CD14-positive monocyte (primary cell): Measurements from ENCODE around the gene GRK4. TPM values are rescaled to one million over a fixed set of nuclear protein-coding genes. Genes with fewer than 3 reads are reported as not detected.

ENCODE experiments used
- DNase-seq, 3 donors: peaks; one replicate each; pipeline ENCODE4 v3.0.0-alpha.2; 2011 to 2022
- H2AFZ ChIP-seq: 2 replicates; pipeline ENCODE4 v1.6.0; 2012; ENCODE audit warnings: mild to moderate bottlenecking, low read depth, low read length, inconsistent platforms; ENCODE audit not compliant: insufficient read depth, poor library complexity, severe bottlenecking
- H3K27ac ChIP-seq, 2 donors: 1 replicate in 1 of 2; 2 replicates in 1 of 2; pipeline ENCODE4 v1.5.1; 2012 to 2013; ENCODE audit warnings: low read length in 2 of 2, control low read depth in 1 of 2, inconsistent platforms in 1 of 2, low read depth in 1 of 2, mild to moderate bottlenecking in 1 of 2
- H3K27me3 ChIP-seq, 2 donors: one replicate each; pipeline versions ENCODE4 v1.6.0 to v1.6.1; 2011 to 2013; ENCODE audit warnings: low read length in 2 of 2; ENCODE audit not compliant: control insufficient read depth in 2 of 2, insufficient read depth in 2 of 2
- H3K36me3 ChIP-seq, 2 donors: replicated peaks in 1 of 2; 1 replicate in 1 of 2; 2 replicates in 1 of 2; pipeline versions ENCODE4 v1.5.1 to v1.6.1; 2012 to 2013; ENCODE audit warnings: low read length in 2 of 2, control low read depth in 1 of 2, inconsistent platforms in 1 of 2, mild to moderate bottlenecking in 1 of 2; ENCODE audit not compliant: insufficient read depth in 2 of 2, control insufficient read depth in 1 of 2
- H3K4me1 ChIP-seq, 2 donors: 1 replicate in 1 of 2; 2 replicates in 1 of 2; pipeline versions ENCODE4 v1.5.1 to v1.6.1; 2012 to 2013; ENCODE audit warnings: low read length in 2 of 2, control low read depth in 1 of 2, inconsistent platforms in 1 of 2, mild to moderate bottlenecking in 1 of 2, moderate library complexity in 1 of 2; ENCODE audit not compliant: insufficient read depth in 2 of 2, control insufficient read depth in 1 of 2
- H3K4me2 ChIP-seq: replicated peaks from 2 replicates; pipeline ENCODE3; 2012; ENCODE audit warnings: low read length, moderate library complexity, mild to moderate bottlenecking; ENCODE audit not compliant: poor library complexity, severe bottlenecking; ENCODE audit errors: extremely low read depth
- H3K4me3 ChIP-seq, 3 experiments: fragments of 200-600 bp in 1 of 3; sonication (generic) in 1 of 3; replicated peaks in 1 of 3; 1 replicate in 2 of 3; 2 replicates in 1 of 3; pipeline ENCODE4 v1.5.1; 2011 to 2013; ENCODE audit warnings: low read length in 3 of 3, mild to moderate bottlenecking in 3 of 3, control low read depth in 2 of 3, low read depth in 2 of 3, inconsistent platforms in 1 of 3, moderate library complexity in 1 of 3
- H3K79me2 ChIP-seq: 2 replicates; pipeline ENCODE4 v1.6.0; 2012; ENCODE audit warnings: mild to moderate bottlenecking, control low read depth, inconsistent platforms, low read length, moderate library complexity; ENCODE audit not compliant: insufficient read depth
- H3K9ac ChIP-seq: 2 replicates; pipeline ENCODE4 v1.6.0; 2017; ENCODE audit warnings: low read length, mild to moderate bottlenecking; ENCODE audit not compliant: insufficient read depth, poor library complexity, severe bottlenecking
- H3K9me3 ChIP-seq, 2 donors: replicated peaks in 1 of 2; 1 replicate in 1 of 2; 2 replicates in 1 of 2; pipeline versions ENCODE4 v1.5.1 to v1.6.1; 2012 to 2013; ENCODE audit warnings: low read length in 2 of 2, control low read depth in 1 of 2; ENCODE audit not compliant: control insufficient read depth in 1 of 2, insufficient read depth in 1 of 2
- H4K20me1 ChIP-seq: 2 replicates; pipeline ENCODE4 v1.6.0; 2012; ENCODE audit warnings: mild to moderate bottlenecking, low read length, control low read depth, moderate library complexity; ENCODE audit not compliant: insufficient read depth
- H3K27ac Mint-ChIP-seq, 7 donors: one replicate each; pipeline ENCODE4 v1.8.0; 2020; ENCODE audit warnings: mild to moderate bottlenecking in 7 of 7, mixed read lengths in 7 of 7, moderate library complexity in 6 of 7, inconsistent platforms in 2 of 7
- H3K27me3 Mint-ChIP-seq, 3 donors: one replicate each; pipeline ENCODE4 v1.8.0; 2021 to 2022; ENCODE audit warnings: low read depth in 3 of 3, mild to moderate bottlenecking in 3 of 3, mixed read lengths in 3 of 3, moderate library complexity in 3 of 3, inconsistent platforms in 1 of 3
- H3K36me3 Mint-ChIP-seq, 2 donors: one replicate each; pipeline ENCODE4 v1.8.0; 2020; ENCODE audit warnings: mixed read lengths in 2 of 2, inconsistent platforms in 1 of 2, mild to moderate bottlenecking in 1 of 2
- H3K4me1 Mint-ChIP-seq: one replicate; pipeline ENCODE4 v1.8.0; 2020; ENCODE audit warnings: mild to moderate bottlenecking, mixed read lengths
- H3K4me3 Mint-ChIP-seq, 2 donors: one replicate each; pipeline ENCODE4 v1.8.0; 2020; ENCODE audit warnings: mild to moderate bottlenecking in 2 of 2, mixed read lengths in 2 of 2, moderate library complexity in 1 of 2
- H3K9me3 Mint-ChIP-seq, 7 donors: one replicate each; pipeline ENCODE4 v1.8.0; 2020 to 2022; ENCODE audit warnings: mixed read lengths in 7 of 7, mild to moderate bottlenecking in 6 of 7, moderate library complexity in 6 of 7, inconsistent platforms in 2 of 7
- CTCF ChIP-seq: fragments of 200-600 bp; IDR thresholded peaks from one replicate; pipeline ENCODE4 v1.8.0; 2022; ENCODE audit warnings: antibody characterized with exemption, mild to moderate bottlenecking
- WGBS: methylation state at CpG from one replicate; pipeline ENCODE4 v1.1.5; 2013; ENCODE audit warnings: missing lambda C conversion rate; ENCODE audit not compliant: insufficient coverage; 5-methylcytosine and 5-hydroxymethylcytosine counted together
- intact Hi-C, 2 donors: fragments of 100-400 bp; cut with micrococcal nuclease; formaldehyde crosslinking; loops; one replicate each; pipeline versions ENCODE4 v1.15.0 to v1.15.1; 2023
- polyA plus RNA-seq, 3 donors: library from polyadenylated mRNA; depleted of rRNA in 1 of 3; unstranded in 2 of 3; stranded (reverse) in 1 of 3; fragments of 300-500 nt in 2 of 3; fragments of >200 nt in 1 of 3; fragmentation: Illumina TruSeq in 2 of 3; gene quantifications; 1 replicate in 2 of 3; 2 replicates in 1 of 3; pipeline ENCODE4 v1.2.3, GENCODE V29; 2012 to 2021

The GRK4 gene
- polyA plus RNA-seq, 3 donors: 1.1 to 1.2 (median 1.2) TPM

GRCh38 chr4:2946812-2947600 is 16.4 kb upstream of the GRK4 start:
- no peak overlapping the region for H3K9ac ChIP-seq
- intact Hi-C loops: no loop called here
- peaks cover 90 to 98% of the 10 kb centered on the region in 2 donors for H3K36me3 ChIP-seq
- no peaks in the 10 kb centered on the region for H3K4me1 Mint-ChIP-seq
- peaks cover 80 to 100% of the 10 kb centered on the region in 2 donors for H3K36me3 Mint-ChIP-seq
- peaks cover 5% of the 10 kb centered on the region for H4K20me1 ChIP-seq
- no peaks in the 10 kb centered on the region for H3K79me2 ChIP-seq
- no peak overlapping the region for H2AFZ ChIP-seq
- no peak overlapping the region for H3K27ac ChIP-seq
- no peaks in the 10 kb centered on the region for H3K9me3 ChIP-seq
- H3K9me3 Mint-ChIP-seq: peaks cover 0 to 1% (median 0%) of the 10 kb centered on the region in 7 donors
- no peak overlapping the region for H3K4me2 ChIP-seq
- no peak overlapping the region for H3K4me3 ChIP-seq
- 95% methylated on average over 12 of the region's 19 CpGs for WGBS
- peaks cover 0 to 2% (median 0%) of the 10 kb centered on the region in 3 donors for H3K27me3 Mint-ChIP-seq
- no peaks in the 10 kb centered on the region for H3K27me3 ChIP-seq
- no peak for TF ChIP-seq CTCF
- DNase-seq: no peak
- H3K27ac Mint-ChIP-seq: peak overlapping the region in 3 of 7 donors; percentile 3 to 44 (median 36)
- H3K4me1 ChIP-seq: no peaks in the 10 kb centered on the region
- H3K4me3 Mint-ChIP-seq: no peak overlapping the region

- Mint-ChIP-seq H3K27ac (no peak overlapping the region), H3K36me3 (peaks cover 82 to 99% of the 10 kb centered on the region in 2 donors), H3K27me3 (peaks cover 0 to 2% (median 0%) of the 10 kb centered on the region in 3 donors), H3K9me3 (peaks cover 0 to 1% (median 0%) of the 10 kb centered on the region in 7 donors), H3K4me3 (no peak overlapping the region), H3K4me1 (no peaks in the 10 kb centered on the region)
- no peak for DNase-seq
- Histone ChIP-seq H3K27me3 (no peaks in the 10 kb centered on the region), H4K20me1 (peaks cover 5% of the 10 kb centered on the region), H3K79me2 (no peaks in the 10 kb centered on the region), H3K4me2 (no peak overlapping the region), H3K27ac (no peak overlapping the region), H3K9ac (no peak overlapping the region), H3K36me3 (peaks cover 91 to 98% of the 10 kb centered on the region in 2 donors), H3K9me3 (no peaks in the 10 kb centered on the region), H3K4me3 (no peak overlapping the region), H2AFZ (no peak overlapping the region), H3K4me1 (no peaks in the 10 kb centered on the region)
- WGBS: 90% methylated on average over 11 of the region's 11 CpGs
- TF ChIP-seq CTCF: no peak
- intact Hi-C loops: no loop called here
Observed at GRCh38 chr4:2947926-2948325, 15.4 kb upstream of the GRK4 start.
